Thyroid gland (tissue), 4 donors: ENCODE data around the gene AIP. TPM values are rescaled to one million over a fixed set of nuclear protein-coding genes. Genes with fewer than 3 reads are reported as not detected.
"Not testable (repeated sequence)": the region's sequence is repeated elsewhere in the genome, so short reads cannot be mapped to it uniquely, and the experiment has no call there.

Source experiments
- DNase-seq, 2 donors: peaks; one replicate each; pipeline ENCODE4 v3.0.0-alpha.2; 2019
- H3K27ac ChIP-seq, 3 donors: fragments of 200-600 bp; sonication (generic); 1 replicate in 2 of 3; 2 replicates in 1 of 3; pipeline ENCODE4 v1.5.1; 2016 to 2019; ENCODE audit warnings: mild to moderate bottlenecking in 1 of 3, moderate library complexity in 1 of 3
- H3K27me3 ChIP-seq: fragments of 200-600 bp; sonication (generic); one replicate; pipeline ENCODE4 v1.5.1; 2019
- H3K36me3 ChIP-seq, 2 donors: fragments of 200-600 bp; sonication (generic); one replicate each; pipeline ENCODE4 v1.5.1; 2016 to 2019
- H3K4me1 ChIP-seq, 2 donors: fragments of 200-600 bp; sonication (generic); one replicate each; pipeline ENCODE4 v1.5.1; 2017 to 2019
- H3K4me3 ChIP-seq, 3 donors: fragments of 200-600 bp; sonication (generic); replicated peaks in 1 of 3; 1 replicate in 2 of 3; 2 replicates in 1 of 3; pipeline ENCODE4 v1.5.1; 2016; ENCODE audit warnings: mild to moderate bottlenecking in 1 of 3
- H3K9me3 ChIP-seq: fragments of 200-600 bp; sonication (generic); one replicate; pipeline ENCODE4 v1.5.1; 2017
- CTCF ChIP-seq, 6 experiments: fragments of 200-600 bp in 3 of 6; fragments of 450-650 bp in 3 of 6; sonication (generic) in 3 of 6; IDR thresholded peaks; one replicate each; pipeline ENCODE4 v1.5.1; 2016 to 2019; ENCODE audit warnings: antibody characterized with exemption in 6 of 6, mild to moderate bottlenecking in 2 of 6, inconsistent platforms in 1 of 6, moderate library complexity in 1 of 6
- POLR2A ChIP-seq, 2 donors: fragments of 450-650 bp; IDR thresholded peaks; one replicate each; pipeline ENCODE4 v1.6.1; 2017; ENCODE audit warnings: antibody characterized with exemption in 2 of 2, mild to moderate bottlenecking in 2 of 2, moderate library complexity in 1 of 2
- WGBS, 2 donors: methylation state at CpG; one replicate each; pipeline ENCODE4 v1.1.5; 2017; 5-methylcytosine and 5-hydroxymethylcytosine counted together
- intact Hi-C: fragments of 100-400 bp; cut with DNase I; formaldehyde crosslinking; loops from one replicate; pipeline ENCODE4 v1.15.1; 2023
- total RNA-seq, 4 donors: library from RNA; depleted of rRNA; stranded (reverse); fragments of >200 nt; gene quantifications; one replicate each; pipeline ENCODE4 v1.2.3, GENCODE V29; 2016

The AIP gene
- total RNA-seq, 4 donors from 2014 or later, result 58.2 to 100 (median 83.2) TPM

GRCh38 chr11:67463680-67464410 lies 19.0 kb upstream of the AIP start:
- H3K4me1 ChIP-seq, result peaks cover 19 to 54% of the 10 kb centered on the region in 2 donors
- TF ChIP-seq POLR2A (IDR thresholded peaks at IDR 0.05), result no peak
- TF ChIP-seq CTCF (IDR thresholded peaks at IDR 0.05), result no peak
- H3K27me3 ChIP-seq, result no peaks in the 10 kb centered on the region
- H3K27ac ChIP-seq, result peak overlapping the region; percentile 79 to 99 (median 95)
- no peaks in the 10 kb centered on the region for H3K9me3 ChIP-seq
- DNase-seq, result peak; percentile 32 to 38
- H3K4me3 ChIP-seq, result peak overlapping the region in 1 of 3 donors; percentile 56
- intact Hi-C loops, result loop anchor here (10.0 kb wide), 1 partner anchor 69 kb away; the partner anchor contains the start of gene RAD9A
- H3K36me3 ChIP-seq, result no peaks in the 10 kb centered on the region
- 81 to 91% methylated on average over 7 to 14 of the region's 20 CpGs for WGBS, 2 donors

DNA sequence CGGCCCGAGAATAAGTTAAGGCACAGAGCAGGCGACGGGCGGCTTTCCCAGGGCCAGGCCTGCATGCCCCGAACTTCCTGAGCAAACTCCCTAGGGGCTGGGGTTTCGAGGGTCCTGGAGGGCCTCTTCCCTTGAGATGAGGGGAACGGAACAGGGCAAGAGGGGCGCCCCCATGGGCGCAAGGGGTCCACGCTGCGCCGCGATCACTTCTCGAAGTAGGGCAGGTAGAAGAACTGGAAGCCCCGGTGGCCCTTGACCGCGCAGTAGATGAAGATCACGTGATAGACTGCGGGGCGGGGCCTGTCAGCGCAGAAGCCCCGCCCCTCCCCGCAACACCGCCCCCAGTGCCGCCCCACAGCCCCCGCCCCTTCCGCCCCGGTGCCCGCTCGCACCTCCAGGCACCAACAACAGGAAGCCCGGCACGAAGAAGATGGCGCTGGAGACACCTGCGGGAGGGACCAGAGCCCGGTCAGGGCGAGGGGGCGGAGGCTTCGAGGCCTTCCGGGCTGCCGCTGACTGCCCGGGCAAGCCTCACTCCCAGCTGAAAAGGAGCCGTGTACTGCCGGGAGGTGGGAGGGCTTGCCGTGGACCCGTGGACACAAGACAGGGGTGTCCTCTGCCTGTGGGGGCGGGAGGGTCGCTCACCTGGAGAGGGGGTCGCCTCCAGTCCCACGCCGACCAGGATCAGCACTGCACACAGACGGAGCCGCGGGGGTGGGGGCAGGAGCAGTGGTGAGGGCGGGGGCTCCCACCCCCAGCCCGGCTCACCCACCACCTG lies 18.2 kb upstream of the AIP start:
- peak overlapping the region; percentile 79 to 99 (median 95) for H3K27ac ChIP-seq
- TF ChIP-seq CTCF (IDR thresholded peaks at IDR 0.05) (no peak), POLR2A (IDR thresholded peaks at IDR 0.05) (peak; percentile 10 to 78)
- intact Hi-C loops, result loop anchor here (5.0 to 10.0 kb wide), 2 partner anchors 42 to 70 kb away; partner anchors contain the start of gene RAD9A

GRCh38 chr11:67465189-67465510 lies 17.7 kb upstream of the AIP start:
- WGBS, 2 donors, result 68 to 76% methylated on average over 3 of the region's 3 CpGs
- H3K4me1 ChIP-seq, result peaks cover 25 to 53% of the 10 kb centered on the region in 2 donors
- H3K4me3 ChIP-seq, result peak overlapping the region in 2 of 3 donors; percentile 56 to 71
- H3K27me3 ChIP-seq, result no peaks in the 10 kb centered on the region
- intact Hi-C loops, result loop anchor here (5.0 to 10.0 kb wide), 2 partner anchors 43 to 70 kb away; partner anchors contain the start of gene RAD9A
- H3K9me3 ChIP-seq, result no peaks in the 10 kb centered on the region
- TF ChIP-seq POLR2A (IDR thresholded peaks at IDR 0.05), result no peak
- no peak for TF ChIP-seq CTCF (IDR thresholded peaks at IDR 0.05)
- DNase-seq, result no peak
- no peaks in the 10 kb centered on the region for H3K36me3 ChIP-seq
- H3K27ac ChIP-seq, result peak overlapping the region; percentile 79 to 99 (median 95)

More for the DNA sequence above, 18.2 kb upstream of the AIP start:
- 35 to 36% methylated on average over 12 to 20 of the region's 56 CpGs for WGBS, 2 donors
- Histone ChIP-seq H3K36me3 (no peaks in the 10 kb centered on the region), H3K4me1 (peaks cover 21 to 53% of the 10 kb centered on the region in 2 donors), H3K4me3 (peak overlapping the region; percentile 22 to 71 (median 56)), H3K9me3 (no peaks in the 10 kb centered on the region), H3K27me3 (no peaks in the 10 kb centered on the region)
- DNase-seq, result peak; percentile 91

DNA sequence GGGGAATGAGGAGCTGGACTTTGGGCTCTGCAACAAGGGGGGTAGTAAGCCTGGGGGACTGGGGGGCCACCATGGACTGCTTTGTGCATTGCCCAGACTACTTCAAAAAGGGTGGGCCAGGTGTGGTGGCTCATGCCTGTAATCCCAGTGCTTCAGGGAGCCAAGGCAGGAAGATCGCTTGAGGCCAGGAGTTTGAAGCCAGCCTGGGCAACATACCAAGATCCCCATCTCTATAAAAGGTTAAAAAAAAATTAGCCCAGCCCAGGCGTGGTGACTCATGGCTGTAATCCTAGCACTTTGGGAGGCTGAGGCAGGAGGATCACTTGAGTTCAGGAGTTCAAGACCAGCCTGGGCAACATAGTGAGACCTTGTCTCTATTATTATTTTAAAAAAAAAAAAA lies 17.3 kb upstream of the AIP start:
- Histone ChIP-seq H3K4me1 (peaks cover 25 to 52% of the 10 kb centered on the region in 2 donors), H3K4me3 (peak overlapping the region in 1 of 3 donors; percentile 56), H3K27ac (peak overlapping the region; percentile 79 to 99 (median 95))
- H3K36me3 ChIP-seq, H3K9me3 ChIP-seq, DNase-seq, H3K27me3 ChIP-seq: not testable (repeated sequence)
- WGBS, 2 donors, result 69 to 77% methylated on average over 2 of the region's 2 CpGs
- intact Hi-C loops, result loop anchor here (5.0 to 10.0 kb wide), 2 partner anchors 43 to 71 kb away; partner anchors contain the start of gene RAD9A

DNA sequence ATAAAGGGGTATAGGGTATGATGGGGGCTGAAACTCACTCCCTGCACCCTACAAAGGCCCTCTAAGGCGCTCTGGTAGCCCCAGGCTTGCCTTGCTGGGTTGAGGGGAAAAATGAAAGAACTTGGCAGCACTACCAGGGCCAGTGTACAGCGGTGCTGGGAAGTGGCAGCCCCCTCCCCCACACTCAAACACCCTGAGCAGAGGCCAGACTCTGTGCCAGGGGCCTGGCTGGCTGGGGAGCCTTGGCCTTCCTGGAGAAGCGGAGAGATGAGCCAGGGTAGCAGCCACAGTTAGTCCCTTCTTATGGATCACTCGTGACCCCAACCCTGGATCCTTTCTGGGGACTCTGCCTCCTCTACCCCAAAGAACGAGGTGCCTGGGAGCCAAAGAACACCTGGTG lies 16.5 kb upstream of the AIP start:
- H3K27ac ChIP-seq, result no peak overlapping the region
- WGBS, 2 donors, result 87 to 93% methylated on average over 4 to 5 of the region's 5 CpGs
- no peak overlapping the region for H3K4me3 ChIP-seq
- no peak for TF ChIP-seq POLR2A (IDR thresholded peaks at IDR 0.05)
- no peak for TF ChIP-seq CTCF (IDR thresholded peaks at IDR 0.05)
- H3K27me3 ChIP-seq, result no peaks in the 10 kb centered on the region
- intact Hi-C loops, result loop anchor here (5.0 to 10.0 kb wide), 2 partner anchors 44 to 72 kb away; partner anchors contain the start of gene RAD9A
- no peaks in the 10 kb centered on the region for H3K36me3 ChIP-seq
- H3K4me1 ChIP-seq, result peaks cover 25 to 52% of the 10 kb centered on the region in 2 donors
- no peaks in the 10 kb centered on the region for H3K9me3 ChIP-seq
- DNase-seq, result peak; percentile 41 to 51
